Fibroblast of skin of back (primary cell): ENCODE measurements around the gene SH3TC1.

Source experiments
- DNase-seq: peaks from one replicate; pipeline ENCODE4 v3.0.0-alpha.2; 2013

SH3TC1 gene

DNA sequence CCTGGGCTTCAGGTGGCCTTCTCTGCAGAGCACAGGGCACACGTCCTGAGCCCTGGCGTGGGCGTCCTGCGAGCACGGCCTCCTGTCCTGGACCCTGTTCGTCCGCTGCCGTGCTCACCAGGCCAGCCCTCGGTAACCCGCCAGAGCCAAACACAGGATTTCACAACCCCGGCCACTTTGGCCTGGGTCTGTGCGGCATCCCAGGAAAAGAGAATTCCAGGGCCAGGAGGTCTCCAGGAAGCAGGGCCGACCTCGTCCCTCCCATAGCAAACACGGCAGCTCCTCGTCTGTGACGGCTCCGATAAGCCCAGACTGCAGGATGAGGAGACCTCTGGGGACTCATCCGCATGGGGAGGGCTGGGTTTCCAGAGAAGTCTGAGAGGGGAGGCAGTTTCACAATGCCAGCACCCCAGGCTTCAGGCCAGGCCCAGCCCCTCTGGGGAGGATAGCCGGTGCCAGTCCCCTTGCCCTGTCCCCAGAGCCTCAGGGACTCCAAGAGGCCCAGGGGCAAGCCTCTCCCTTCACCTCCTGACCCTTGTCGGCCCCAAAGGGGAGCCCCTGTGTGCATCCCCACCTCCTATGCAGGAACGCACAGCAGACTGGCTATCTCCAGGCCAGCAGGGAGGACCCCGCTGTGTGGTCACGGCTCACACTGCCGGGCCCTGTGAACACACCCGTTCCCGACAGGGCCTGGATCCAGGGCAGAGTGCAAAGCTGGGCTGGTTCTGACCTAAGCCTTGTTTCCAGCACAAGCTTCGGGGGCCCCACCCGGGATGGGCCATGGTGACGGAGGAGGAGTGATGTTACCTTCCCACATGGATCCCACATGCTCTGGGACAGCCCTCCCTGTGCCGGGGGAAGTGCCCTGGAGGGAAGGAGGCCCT, 48.2 kb downstream of the SH3TC1 start:
- no peak for DNase-seq

DNA sequence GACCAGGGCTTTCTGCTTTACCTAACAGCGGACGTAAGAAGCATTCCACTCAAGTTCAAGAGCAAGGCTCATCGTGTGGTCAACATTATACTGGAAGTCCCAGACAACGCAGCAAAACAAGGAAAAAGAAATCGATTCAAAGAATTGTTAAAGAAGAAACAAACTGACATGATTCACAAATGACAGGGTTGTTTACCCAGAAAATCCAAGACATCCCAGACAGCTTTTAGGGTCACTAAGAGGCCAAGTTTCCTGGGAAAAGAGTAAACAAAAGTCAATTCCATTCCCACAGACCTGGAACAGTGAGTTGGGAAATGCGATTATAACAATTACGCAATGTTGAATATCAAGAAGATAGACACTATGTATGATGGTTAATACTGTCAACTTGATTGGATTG, 49.0 kb downstream of the SH3TC1 start:
- peak; percentile 8 for DNase-seq

DNA sequence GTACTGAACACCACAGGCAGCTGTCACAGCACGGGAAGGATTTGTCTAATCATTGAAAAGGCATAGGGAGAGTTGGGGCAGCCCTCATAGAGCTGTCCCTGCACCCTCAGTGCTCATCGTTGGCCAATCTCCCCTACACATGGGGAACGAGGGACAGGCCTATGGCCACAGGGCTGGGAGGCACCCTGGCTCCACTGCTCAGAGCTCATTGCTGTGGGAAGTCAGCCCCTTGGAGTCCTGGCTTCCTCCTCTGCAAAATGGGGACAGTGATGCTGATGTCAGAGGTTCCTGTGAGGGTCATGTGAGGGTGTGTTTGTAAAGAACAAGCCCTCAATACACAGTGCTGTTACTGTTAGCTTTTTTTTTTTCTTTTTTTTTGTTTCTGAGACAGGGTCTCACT, 51.1 kb downstream of the SH3TC1 start:
- no peak for DNase-seq

DNA sequence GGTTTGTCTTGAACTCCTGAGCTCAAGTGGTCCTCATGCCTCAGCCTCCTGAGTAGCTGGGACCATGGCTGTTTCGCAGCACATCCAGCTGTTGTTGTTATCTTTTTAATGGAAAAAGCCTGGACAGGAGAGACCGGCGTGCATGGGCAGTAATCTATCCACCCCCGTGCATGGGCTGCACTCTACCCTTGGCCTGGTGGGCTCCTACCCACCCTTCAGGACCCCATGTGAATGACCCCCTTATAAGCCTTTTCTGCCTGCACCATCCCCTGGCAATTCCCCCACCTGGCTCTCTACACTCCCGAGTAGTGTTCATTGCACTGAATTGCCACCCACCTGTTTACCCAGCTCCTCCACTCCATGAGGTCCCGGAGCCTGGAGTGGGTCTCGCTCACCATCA, 51.5 kb downstream of the SH3TC1 start:
- no peak for DNase-seq

DNA sequence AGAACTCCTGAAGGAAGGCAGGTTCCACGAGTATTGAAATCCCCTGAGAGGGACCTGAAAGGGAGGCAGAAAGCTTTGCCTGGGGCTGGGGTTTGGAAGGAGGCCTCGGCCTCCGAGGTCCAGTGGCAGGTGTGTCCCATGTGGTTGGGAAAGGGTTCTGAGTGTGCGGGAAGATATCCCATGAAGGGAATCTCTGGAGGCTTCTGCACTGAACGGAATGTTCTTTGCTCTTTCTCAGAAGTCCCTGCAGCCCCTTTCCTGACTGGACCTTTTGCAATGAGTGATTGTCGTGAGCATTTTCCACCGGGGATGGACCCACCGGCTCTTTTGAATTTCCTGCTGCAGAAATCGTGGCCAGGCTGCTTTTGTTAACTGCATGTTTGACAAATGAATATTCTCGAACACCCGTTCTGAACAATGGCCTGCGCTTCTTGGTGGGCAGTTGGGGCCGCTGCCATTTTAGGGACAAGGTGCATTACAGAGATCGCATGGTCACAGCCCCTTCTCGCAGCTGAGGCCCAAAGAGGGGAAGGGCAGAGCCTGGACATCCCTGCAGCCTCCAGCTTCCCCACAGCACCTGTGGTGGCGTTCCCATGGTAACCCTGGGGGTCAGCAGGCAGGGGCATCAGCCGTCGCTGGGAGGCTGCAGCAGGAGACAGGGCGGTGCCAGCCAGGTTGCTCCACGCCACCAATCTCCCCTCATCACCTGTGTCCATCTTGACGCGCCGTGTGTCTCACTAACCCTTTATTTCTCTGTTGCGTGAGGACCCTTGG, 52.2 kb downstream of the SH3TC1 start:
- DNase-seq: no peak

DNA sequence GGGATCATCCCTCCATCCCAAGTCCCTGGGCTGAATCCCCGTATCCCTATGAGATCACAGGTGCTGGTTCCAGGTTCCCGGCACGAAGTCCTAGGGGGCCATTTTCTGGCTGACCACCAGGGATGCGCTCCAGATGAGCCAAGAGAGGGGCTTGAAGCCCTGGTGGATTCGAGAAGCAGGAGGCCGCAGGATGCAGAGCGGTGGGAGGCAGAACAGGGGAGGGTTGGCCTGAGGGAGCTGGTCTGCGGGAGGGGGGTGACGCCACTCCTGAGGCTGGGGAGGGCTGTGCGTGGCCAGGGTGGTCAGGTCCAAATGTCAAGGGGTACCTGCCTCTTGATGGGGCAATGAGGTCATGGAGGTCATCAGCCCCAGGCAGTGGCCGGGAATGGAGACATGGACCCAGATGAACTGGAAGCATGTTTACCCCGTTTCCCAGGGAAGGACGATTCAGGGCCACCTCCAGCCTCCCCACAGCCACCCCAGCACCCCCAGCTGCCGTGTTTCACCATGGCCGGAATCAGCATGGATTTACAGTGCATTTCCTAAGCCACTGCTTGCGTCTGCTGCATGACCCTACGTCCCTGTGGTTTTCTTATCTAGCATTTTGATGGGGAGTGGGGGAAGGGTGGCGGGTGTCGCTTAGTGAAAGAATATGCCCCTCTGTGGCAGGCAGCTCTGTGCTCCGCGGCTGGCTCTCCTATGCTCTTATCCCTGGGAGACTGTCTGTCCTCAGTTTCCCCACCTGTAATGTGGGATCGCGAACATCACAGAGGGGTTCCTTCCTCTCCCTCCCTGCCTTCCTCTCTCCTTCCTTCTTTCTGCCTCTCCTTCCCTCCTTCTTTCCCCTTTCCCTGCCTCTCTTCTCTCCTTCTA, 53.4 kb downstream of the SH3TC1 start:
- DNase-seq: no peak

DNA sequence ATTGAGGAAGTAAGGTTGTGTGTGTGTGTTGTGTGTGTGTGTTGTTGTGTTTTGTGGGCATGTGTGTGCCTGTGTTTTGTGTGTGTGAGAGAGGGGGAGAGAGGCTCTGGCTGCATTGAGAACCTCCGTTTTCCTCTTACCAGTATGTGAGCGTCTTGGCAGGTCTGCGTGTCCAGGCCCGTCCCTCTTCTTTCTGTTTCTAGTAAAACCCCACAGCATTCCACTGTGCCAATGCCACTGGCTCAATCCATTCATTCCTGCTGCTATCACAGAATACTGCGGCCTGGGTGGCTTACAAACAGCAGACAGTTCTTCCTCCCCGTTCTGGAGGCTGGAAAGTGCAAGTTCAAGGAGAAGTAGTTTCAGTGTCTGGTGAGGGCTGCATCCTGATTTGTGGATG, 55.0 kb downstream of the SH3TC1 start:
- no peak for DNase-seq

DNA sequence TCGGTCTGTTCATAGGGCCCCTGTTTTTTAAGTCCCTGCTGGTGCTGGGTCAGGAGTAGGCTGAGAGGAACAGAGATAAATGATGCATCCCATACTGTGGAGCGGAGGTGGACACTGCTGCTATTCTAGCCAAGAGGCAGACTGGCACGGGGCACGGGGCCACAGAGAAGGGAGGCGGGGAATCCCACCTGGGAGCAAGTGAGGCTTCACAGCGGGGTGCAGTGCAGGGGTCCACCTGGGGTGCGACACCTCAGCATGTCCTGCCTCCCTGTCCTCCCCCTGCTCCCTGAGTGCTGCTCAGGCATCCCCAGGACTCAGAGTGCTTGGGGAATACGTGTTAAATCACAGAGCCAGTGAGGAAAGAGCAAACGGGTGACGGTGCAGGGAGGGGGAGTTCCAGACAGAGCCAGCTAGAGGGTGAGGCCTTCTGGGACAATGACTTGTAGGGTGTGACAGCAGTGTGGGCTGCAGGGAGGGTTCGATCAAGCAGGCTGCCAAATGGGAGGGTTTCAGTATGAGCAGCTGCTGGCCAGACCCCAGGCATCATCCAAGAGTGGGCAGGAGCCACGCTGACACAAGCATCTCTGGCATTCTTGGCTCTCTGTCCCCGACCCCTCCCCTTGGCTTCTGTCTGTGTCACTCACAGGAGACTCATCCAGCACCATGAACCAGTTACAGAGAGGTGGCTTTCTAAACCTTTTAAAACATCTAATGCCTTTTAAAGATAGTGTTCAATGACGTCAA, 56.8 kb downstream of the SH3TC1 start:
- DNase-seq: peak; percentile 70

DNA sequence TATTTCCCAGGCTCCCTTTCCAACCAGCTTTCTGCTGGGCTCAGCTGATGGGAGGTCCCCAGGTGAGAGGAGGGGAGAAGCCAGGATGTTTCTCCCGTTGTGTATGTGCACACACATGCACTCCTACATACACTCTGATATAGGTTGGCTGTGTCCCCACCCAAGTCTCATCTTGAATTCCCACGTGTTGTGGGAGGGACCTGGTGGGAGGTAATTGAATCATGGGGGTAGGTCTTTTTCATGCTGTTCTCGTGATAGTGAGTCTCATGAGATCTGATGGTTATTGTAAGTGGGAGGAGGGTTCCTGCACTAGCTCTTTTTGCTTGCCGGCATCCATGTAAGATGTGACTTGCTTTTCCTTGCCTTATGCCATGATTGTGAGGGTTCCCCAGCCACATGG, 58.8 kb downstream of the SH3TC1 start:
- no peak for DNase-seq

DNA sequence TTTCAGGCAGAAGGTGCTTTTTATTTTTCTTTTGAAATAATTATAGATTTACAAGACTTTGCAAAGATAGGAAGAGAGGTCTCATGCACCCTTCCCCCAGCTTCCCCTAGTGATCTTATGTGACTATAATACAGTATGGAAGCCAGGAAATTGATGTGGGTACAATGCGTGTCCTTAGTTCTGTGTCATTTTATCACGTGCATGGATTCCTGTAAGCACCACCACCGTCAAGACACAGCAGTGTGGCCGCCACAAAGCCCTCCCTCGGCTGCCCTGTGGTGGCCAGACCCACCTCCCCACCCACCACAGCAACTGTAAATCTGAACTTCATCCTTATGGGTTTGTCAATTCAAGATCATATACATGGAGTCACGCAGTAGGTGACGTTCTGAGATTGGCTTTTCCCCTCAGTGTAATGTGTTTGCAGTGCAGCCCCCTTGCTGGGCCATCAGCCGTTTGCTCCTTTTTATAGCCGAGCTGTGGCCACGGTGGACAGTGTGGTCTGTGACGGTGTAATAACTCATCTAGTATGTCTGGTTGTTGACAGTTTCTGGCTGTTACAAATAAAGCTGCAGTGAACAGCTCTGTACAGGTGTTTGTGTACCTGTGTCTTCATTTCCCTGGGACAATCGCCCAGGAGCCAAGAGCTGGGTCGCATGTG, 59.6 kb downstream of the SH3TC1 start:
- DNase-seq: no peak

DNA sequence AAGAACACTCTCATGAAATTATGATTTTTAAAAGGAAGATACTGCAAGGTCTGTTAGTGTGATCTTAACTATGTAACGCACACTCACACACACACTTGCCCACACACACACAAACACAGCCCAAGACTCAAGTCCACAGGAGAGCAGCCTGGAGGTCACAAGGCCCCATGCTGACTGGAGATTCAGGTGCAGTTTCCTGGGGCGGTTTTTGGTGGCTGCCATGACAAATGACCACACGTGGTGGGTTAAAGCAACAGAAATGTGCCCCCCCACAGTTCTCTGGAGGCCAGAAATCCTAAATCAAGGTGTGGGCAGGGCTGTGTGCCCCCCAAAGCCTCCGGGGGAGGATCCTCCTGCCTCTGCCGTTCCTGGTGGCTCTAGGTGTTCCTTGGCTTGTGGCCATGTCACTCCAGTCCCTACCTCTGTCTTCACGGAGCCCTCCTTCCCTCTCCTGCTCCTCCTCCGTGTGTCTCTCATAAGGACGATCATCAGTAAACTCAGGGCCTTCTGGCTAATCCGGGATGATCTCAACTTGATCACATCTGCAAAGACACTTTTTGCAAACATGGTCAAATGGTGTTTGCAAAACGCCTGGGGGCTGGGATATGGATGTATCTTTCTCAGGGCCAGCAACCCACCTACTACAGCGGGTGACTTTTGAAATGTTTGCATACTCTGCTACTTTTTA, 60.8 kb downstream of the SH3TC1 start:
- DNase-seq: no peak

DNA sequence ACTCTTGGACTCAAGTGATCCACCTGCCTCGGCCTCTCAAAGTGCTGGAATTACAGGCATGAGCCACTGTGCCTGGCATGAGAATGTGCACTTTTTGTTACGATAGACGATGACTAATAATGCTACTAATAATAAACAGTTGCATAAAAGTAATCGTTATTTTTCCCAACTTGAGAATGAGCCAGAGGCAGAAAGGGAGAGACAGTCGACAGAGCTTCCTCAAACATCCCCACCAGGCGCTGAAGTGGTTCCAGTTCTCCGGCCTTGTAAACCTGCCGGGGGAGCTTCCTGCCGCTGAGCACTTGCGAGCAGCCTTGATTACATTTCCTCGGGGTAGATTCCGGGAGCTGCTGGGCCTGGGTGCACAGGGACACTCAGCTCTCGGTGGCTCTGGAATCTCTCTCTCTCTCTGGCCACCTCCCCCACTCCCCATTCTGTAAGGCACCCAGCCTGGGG, 61.6 kb downstream of the SH3TC1 start:
- DNase-seq: peak; percentile 80

DNA sequence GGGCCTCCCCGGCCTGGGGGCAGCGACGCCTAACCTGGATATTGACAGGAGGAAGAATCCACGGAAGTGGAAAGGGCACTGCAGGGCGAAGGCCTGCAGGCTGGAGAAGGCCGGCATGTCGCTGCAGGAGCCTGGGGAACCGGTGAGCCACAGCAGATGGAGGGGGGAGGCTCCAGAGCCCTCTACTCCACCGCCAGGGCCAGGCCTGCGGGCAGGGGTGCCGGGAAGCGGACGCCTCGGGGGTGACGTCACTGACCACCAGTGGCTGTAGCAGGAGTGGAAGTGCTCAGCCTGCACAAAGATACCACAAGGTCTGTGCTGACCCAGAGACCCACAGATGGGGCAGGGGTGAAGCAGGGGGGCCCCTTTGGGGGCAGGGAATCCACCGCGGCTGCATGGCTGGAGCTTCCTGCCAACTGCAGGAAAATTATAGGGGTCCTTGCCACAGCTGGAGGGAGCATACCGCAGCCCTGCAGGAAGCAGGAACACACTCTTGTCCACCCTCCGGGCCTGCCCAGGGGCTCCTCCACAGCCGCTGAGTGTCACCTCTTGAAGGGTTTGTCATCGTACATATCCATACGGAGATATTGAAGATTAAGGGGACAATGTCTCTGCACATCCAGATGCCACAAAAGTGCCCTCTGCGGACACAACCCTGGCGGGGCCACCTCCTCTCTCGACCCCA, 62.9 kb downstream of the SH3TC1 start:
- DNase-seq: no peak

DNA sequence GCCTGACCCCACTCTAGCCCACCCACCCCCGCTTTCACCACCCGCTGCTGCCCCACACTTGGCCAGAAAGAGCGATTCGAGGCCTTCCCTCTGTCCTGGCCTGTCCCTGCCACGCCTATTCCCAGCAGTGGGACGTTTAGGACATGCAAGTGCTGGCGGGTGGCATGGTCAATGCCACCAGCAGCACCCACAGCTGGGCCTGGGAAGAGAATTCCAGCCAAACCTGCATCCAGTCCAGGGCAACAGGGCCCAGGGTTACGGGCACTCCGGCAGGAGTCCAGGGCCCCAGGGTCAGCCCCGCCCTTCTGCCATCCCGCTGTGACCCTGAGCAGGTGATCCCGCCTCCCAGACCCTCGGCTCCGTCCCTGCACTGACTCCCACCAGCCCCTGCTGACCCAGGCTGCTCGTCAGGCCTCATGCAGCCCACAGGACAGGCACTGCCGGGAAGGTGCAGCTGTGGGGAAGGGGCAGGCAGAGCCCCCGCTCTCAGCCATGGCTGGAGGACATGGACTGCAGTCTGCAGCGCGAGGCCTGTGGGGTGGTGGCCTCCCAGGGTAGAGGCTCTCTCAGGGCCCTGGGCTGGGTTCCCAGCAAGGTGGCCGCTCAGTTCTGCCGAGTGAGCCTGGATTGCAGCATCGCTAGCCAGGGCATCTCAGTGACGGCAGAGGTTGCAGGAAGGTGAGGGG, 63.7 kb downstream of the SH3TC1 start:
- DNase-seq: no peak

DNA sequence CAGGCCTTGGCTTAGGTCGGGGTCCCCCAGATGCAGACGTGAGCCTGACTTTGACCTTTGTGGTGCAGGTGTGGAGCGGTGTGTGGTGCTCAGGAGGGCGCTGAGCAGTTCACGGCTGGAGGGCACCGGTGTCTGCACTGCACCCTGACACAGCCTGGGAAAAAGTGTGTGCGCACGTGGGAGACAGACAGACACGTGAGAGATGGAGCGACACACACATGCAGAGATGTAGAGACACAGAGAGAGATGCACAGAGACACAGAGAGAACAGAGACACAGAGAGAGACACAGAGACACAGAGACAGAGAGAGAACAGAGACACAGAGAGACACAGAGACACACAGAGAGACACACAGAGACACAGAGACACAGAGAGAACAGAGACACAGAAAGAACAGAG, 64.3 kb downstream of the SH3TC1 start:
- DNase-seq: no peak

DNA sequence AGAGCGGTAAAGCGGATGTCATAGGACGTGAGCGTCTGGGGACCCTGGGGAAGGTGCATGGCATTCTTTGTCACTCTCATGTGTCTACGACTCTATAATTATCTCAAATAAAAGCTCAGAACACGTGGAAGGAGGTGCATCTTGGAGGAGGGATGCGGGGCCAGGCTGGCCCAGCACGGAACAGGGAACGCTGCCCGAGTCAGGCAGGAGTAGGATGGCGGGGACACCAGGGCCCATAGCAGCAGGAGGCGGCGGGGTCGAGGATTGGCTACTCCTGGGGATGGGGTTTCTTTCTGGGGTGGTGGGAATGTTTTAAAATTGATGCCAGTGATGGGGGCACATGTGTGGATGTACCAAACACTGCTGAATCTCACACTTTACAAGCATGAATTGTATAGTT, 65.0 kb downstream of the SH3TC1 start:
- no peak for DNase-seq

DNA sequence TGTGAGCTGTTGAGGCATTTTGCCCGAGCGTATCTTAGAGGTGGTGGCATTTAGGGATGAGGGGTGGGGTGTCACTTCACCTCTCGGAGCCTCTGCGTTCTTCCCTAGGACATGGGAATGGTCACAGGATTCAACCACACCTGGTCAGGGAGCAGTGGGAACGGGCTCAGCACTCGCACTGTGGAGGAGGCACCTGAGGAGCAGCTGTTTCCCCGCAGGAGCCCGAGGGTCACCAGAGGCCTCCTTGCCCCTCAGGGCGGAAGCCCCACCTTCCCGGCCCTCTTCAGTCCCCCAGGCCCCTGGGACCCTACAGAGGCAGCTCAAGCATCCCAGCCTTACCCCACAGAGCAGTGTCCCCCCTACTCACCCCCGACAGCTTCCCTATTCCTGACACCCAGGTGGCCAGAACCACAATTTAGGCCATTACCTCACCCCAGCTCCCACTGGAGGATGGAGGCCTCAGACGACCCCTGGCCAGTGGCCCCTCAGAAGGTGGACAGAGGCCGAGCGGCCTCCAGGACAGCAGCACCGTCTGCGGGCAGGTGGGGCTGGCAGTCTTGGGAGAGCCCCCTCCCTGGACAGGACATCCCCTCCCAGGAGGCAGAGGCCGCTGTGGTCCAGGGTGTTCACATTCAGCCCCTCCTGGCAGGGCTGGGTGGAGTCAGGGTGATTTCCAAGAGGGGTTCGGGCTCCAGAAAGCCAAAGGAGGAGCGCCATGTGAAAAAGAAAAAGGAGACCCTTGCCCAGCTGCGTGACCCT, 66.3 kb downstream of the SH3TC1 start:
- no peak for DNase-seq

DNA sequence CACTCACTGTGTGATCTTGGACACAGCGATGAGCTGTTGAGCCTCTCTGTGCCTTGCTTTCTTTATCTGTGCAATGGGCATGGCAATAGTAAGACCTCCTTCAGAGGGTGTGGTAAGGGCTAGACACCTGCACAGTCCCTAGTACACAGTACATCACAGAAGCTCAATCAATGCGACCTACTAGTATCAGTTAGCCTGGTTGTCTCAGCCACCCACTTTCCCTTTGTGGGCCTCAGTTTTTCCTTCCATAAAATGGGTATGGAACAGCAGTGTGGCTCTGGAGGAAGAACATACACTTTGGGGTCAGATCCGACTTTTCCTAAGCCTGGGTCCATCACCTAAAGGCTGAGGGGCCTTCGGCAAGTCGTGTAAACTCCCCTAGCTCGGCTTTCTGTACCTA, 67.0 kb downstream of the SH3TC1 start:
- no peak for DNase-seq

DNA sequence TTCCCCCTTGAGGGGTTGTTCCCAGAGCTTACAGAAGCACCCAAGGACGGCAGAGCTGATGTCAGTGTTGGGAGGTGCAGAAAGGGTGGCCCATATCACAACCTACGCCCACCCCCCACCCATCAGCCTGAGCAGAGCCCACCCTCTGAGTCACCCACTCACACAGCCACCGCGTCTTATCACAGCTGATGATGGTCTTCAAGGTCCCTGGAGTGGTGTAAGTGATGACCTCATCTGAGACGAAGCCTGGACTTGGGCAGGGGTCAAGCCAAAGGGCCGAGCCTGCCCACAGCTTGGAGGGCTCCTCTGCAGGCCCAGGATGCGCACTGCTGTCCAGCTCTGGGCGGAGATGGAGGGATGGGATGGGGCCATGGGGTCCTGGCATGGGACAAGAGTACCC, 67.4 kb downstream of the SH3TC1 start:
- no peak for DNase-seq
